Vagina (tissue), 2 donors: ENCODE data around the gene SLC34A3. TPM values are rescaled to one million over a fixed set of nuclear protein-coding genes. Genes with fewer than 3 reads are reported as not detected.

Experiments used
- DNase-seq, 2 donors: peaks; one replicate each; pipeline ENCODE4 v3.0.0-alpha.2; 2017; ENCODE audit errors: extremely low spot score in 2 of 2
- H3K27ac ChIP-seq: fragments of 200-600 bp; sonication (generic); one replicate; pipeline ENCODE4 v1.5.1; 2019
- H3K27me3 ChIP-seq: fragments of 200-600 bp; sonication (generic); one replicate; pipeline ENCODE4 v1.5.1; 2019
- H3K36me3 ChIP-seq, 2 donors: fragments of 200-600 bp; sonication (generic); one replicate each; pipeline ENCODE4 v1.5.1; 2017 to 2019
- H3K4me1 ChIP-seq: fragments of 200-600 bp; sonication (generic); one replicate; pipeline ENCODE4 v1.5.1; 2019
- H3K4me3 ChIP-seq, 2 donors: fragments of 200-600 bp; sonication (generic); 1 replicate in 1 of 2; 2 replicates in 1 of 2; pipeline ENCODE4 v1.5.1; 2016 to 2019
- H3K9me3 ChIP-seq: fragments of 200-600 bp; sonication (generic); one replicate; pipeline ENCODE4 v1.5.1; 2019
- CTCF ChIP-seq, 3 experiments: fragments of 450-650 bp in 2 of 3; fragments of 200-600 bp in 1 of 3; sonication (generic) in 1 of 3; IDR thresholded peaks; one replicate each; pipeline ENCODE4 v1.5.1; 2017 to 2019; ENCODE audit warnings: antibody characterized with exemption in 3 of 3, mild to moderate bottlenecking in 2 of 3, moderate library complexity in 2 of 3
- POLR2A ChIP-seq, 2 donors: fragments of 450-650 bp; IDR thresholded peaks; one replicate each; pipeline ENCODE4 v1.6.1; 2017; ENCODE audit warnings: antibody characterized with exemption in 2 of 2, mild to moderate bottlenecking in 2 of 2, moderate library complexity in 2 of 2
- POLR2AphosphoS5 ChIP-seq, 2 donors: sonication (generic); formaldehyde crosslinking; IDR thresholded peaks; one replicate each; pipeline ENCODE4 v1.9.0; 2017; ENCODE audit warnings: antibody characterized with exemption in 2 of 2, mild to moderate bottlenecking in 2 of 2, low read depth in 1 of 2; ENCODE audit not compliant: insufficient read depth in 1 of 2
- intact Hi-C: fragments of 100-400 bp; cut with DNase I; formaldehyde crosslinking; loops from one replicate; pipeline ENCODE4 v1.15.1; 2023
- total RNA-seq: library from RNA; depleted of rRNA; stranded (reverse); fragments of >200 nt; gene quantifications from one replicate; pipeline ENCODE4 v1.2.3, GENCODE V29; 2016

Gene SLC34A3
- total RNA-seq, 1 donor from 2014 or later = not detected

GRCh38 chr9:137244486-137245449 lies 14.1 kb downstream of the SLC34A3 start:
- H3K9me3 ChIP-seq = no peaks in the 10 kb centered on the region
- TF ChIP-seq POLR2A (IDR thresholded peaks at IDR 0.05) (no peak), POLR2AphosphoS5 (IDR thresholded peaks at IDR 0.05; ENCODE audit: insufficient read depth in 1 of 2, low read depth in 1 of 2) (no peak)
- H3K27ac ChIP-seq = no peak overlapping the region
- no peaks in the 10 kb centered on the region for H3K27me3 ChIP-seq
- peaks cover 40% of the 10 kb centered on the region for H3K4me1 ChIP-seq
- no peak overlapping the region for H3K4me3 ChIP-seq
- intact Hi-C loops = no loop called here
- peaks cover 0 to 14% of the 10 kb centered on the region in 2 donors for H3K36me3 ChIP-seq
- no peak for DNase-seq

GRCh38 chr9:137245450-137246421 lies 15.0 kb downstream of the SLC34A3 start:
- peaks cover 0 to 14% of the 10 kb centered on the region in 2 donors for H3K36me3 ChIP-seq
- intact Hi-C loops = no loop called here
- DNase-seq = no peak
- H3K27ac ChIP-seq = no peak overlapping the region
- no peak overlapping the region for H3K4me3 ChIP-seq
- no peak for TF ChIP-seq CTCF (IDR thresholded peaks at IDR 0.05)
- no peak for TF ChIP-seq POLR2A (IDR thresholded peaks at IDR 0.05)
- no peak for TF ChIP-seq POLR2AphosphoS5 (IDR thresholded peaks at IDR 0.05; ENCODE audit: insufficient read depth in 1 of 2, low read depth in 1 of 2)
- H3K27me3 ChIP-seq = no peaks in the 10 kb centered on the region
- peaks cover 35% of the 10 kb centered on the region for H3K4me1 ChIP-seq
- no peaks in the 10 kb centered on the region for H3K9me3 ChIP-seq

GRCh38 chr9:137247135-137247915 lies 16.6 kb downstream of the SLC34A3 start:
- no peak overlapping the region for H3K4me3 ChIP-seq
- H3K4me1 ChIP-seq = peaks cover 27% of the 10 kb centered on the region
- H3K36me3 ChIP-seq = peaks cover 0 to 14% of the 10 kb centered on the region in 2 donors
- H3K27me3 ChIP-seq = no peaks in the 10 kb centered on the region
- DNase-seq = no peak
- H3K9me3 ChIP-seq = no peaks in the 10 kb centered on the region
- intact Hi-C loops = no loop called here
- H3K27ac ChIP-seq = no peak overlapping the region
- no peak for TF ChIP-seq POLR2AphosphoS5 (IDR thresholded peaks at IDR 0.05; ENCODE audit: insufficient read depth in 1 of 2, low read depth in 1 of 2)

- H3K36me3 ChIP-seq = peaks cover 0 to 11% of the 10 kb centered on the region in 2 donors
- peaks cover 22% of the 10 kb centered on the region for H3K4me1 ChIP-seq
- DNase-seq = no peak
- no peak for TF ChIP-seq POLR2AphosphoS5 (IDR thresholded peaks at IDR 0.05; ENCODE audit: insufficient read depth in 1 of 2, low read depth in 1 of 2)
- no peak for TF ChIP-seq CTCF (IDR thresholded peaks at IDR 0.05)
- TF ChIP-seq POLR2A (IDR thresholded peaks at IDR 0.05) = no peak
- no peak overlapping the region for H3K4me3 ChIP-seq
- no peak overlapping the region for H3K27ac ChIP-seq
- no peaks in the 10 kb centered on the region for H3K9me3 ChIP-seq
- H3K27me3 ChIP-seq = no peaks in the 10 kb centered on the region
- intact Hi-C loops = no loop called here
These were observed 17.1 kb downstream of the SLC34A3 start for GRCh38 chr9:137247916-137248175.

- Histone ChIP-seq H3K4me1 (peaks cover 10% of the 10 kb centered on the region), H3K27ac (no peak overlapping the region), H3K27me3 (no peaks in the 10 kb centered on the region), H3K4me3 (no peak overlapping the region), H3K9me3 (no peaks in the 10 kb centered on the region), H3K36me3 (no peaks in the 10 kb centered on the region)
- intact Hi-C loops = no loop called here
- DNase-seq = no peak
- TF ChIP-seq POLR2A (IDR thresholded peaks at IDR 0.05) (no peak), CTCF (IDR thresholded peaks at IDR 0.05) (no peak), POLR2AphosphoS5 (IDR thresholded peaks at IDR 0.05; ENCODE audit: insufficient read depth in 1 of 2, low read depth in 1 of 2) (no peak)
These were observed 19.9 kb downstream of the SLC34A3 start for GRCh38 chr9:137250329-137251193.
